Stimulated activated CD8-positive, alpha-beta memory T cell treated with anti-CD3 and anti-CD28 coated beads, Interleukin-15, amount 100 ng/mL, for 4 hours (primary cell): ENCODE measurements around the gene MRI1.
"Not testable (repeated sequence)": the region's sequence is repeated elsewhere in the genome, so short reads cannot be mapped to it uniquely, and the experiment has no call there.

Source experiments
- DNase-seq, 2 donors: peaks; one replicate each; pipeline ENCODE4 v3.0.0-alpha.2; 2020; ENCODE audit warnings: low read depth in 2 of 2

The MRI1 gene

DNA sequence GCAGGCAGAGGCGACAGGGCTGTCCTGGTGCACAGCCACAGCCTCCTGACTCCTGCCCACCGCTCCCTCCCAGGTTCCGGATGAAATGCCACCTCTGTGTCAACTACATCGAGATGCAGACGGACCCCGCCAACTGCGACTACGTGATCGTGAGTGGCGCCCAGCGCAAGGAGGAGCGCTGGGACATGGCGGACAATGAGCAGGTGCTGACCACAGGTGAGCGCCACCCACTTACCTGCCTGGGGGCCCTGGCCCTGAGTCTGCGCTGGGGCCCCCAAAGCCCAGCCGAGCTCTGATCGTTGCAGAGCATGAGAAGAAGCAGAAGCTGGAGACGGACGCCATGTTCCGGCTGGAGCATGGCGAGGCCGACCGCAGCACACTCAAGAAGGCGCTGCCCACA, 5.5 kb upstream of the MRI1 start:
- no peak for DNase-seq

DNA sequence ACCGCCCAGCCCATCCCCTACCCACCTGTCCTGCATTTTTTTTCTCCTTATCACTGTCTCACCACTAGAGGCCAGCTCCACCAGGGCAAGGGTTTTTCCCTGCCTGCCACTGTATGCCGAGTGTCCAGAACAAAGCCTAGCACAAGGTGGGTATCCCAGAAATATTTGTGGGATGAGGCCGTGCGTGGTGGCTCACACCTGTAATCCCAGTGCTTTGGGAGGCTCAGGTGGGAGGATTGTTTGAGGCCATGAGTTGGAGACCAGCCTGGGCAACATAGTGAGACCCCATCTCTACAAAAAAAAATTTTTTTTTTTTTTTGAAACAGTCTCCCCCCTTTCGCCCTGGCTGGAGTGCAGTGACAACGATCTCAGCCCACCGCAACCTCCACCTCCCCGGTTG, 2.9 kb upstream of the MRI1 start:
- DNase-seq = no peak

DNA sequence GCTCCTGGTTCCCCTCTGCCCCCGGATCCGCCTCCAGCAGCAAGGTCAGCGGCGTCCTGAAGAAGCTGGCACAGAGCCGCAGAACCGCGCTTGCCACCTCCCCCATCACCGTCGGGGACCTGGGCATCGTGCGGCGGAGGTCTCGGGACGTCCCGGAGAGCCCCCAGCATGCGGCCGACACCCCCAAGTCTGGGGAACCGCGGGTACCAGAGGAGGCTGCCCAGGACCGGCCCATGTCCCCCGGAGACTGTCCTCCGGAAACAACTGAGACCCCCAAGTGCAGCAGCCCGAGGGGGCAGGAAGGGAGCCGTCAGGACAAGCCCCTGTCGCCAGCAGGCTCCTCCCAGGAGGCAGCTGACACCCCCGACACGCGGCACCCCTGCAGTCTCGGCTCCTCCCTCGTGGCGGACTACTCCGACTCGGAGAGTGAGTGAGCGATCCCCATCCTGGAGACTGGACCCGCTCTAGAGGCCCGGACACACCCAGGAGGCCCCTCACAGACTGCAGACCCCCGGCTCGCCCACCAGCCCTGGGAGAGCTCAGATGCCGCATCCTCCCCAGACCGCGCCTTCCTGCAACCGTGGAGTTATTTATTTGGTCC, 1.6 kb upstream of the MRI1 start:
- DNase-seq = no peak

DNA sequence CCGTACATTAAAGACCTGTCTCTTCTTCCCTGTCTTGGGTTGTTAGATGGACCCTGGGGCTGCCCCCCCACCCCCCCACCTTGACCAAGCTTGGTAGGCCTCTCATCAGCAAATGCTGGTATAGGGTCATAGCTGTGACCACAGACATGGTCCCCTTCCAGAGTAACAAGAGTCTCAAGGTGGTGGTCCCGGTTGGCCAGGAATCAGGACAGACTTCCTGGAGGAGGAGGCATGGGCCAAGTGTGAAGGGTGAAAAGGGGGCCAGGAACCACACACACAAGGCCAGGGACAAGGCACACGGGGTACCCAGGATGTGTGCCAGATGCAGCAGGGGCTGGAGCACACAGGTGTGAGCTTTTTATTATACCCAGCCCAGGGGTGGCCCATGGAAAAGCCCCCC, 1.1 kb upstream of the MRI1 start:
- DNase-seq = no peak

DNA sequence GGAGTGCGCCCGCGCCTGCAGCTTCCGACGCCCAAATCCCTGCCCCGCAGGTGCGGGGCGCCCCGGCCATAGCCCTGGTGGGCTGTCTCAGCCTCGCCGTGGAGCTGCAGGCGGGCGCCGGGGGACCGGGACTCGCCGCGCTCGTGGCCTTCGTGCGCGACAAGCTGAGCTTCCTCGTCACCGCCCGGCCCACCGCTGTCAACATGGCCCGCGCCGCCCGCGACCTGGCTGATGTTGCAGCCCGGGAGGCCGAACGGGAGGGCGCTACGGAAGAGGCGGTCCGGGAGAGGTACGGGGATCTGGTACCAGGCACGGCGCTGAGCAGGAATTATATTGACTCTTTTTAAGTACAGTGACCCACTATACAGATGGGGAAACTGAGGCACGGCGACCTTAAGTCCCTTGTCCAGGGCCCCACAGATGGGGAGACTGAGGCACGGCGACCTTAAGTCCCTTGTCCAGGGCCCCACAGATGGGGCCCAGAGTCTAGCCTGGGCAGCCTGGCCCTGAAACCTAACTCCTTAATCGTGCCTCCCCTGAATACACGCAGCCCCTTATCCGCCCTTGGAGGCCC, 586 bp downstream of the MRI1 start:
- DNase-seq = peak in 1 of 2 donors; percentile 2

DNA sequence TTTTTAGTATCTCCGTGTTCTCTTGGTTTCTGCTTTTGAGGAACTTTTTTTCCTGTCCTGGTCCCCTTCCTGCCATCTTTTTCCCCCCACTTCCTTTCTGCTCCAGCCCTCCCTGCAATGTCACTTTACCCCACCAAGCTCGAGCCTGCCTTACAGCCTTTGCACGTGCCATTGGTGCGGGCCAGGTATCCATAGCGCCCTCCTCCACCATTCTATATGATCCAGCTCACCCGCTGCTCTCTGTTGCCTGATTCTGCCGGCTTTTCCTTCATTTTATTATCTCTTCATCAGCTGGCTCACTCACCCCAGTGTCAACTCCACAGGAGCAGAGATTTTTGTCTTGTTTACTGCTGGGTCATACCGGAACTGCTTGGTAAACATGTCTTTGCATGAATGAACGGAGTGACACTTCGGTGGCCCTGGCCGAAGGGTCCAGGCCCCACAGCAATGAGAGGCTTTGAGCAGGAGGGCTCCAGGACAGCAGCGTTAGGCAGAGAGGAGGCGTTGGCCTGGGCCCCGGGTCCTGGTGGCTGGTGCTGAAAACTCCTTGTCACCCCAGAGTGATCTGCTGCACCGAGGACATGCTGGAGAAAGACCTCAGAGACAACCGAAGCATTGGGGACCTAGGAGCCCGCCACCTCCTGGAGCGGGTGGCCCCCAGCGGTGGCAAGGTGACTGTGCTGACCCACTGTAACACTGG, 1.2 kb downstream of the MRI1 start:
- DNase-seq = no peak

DNA sequence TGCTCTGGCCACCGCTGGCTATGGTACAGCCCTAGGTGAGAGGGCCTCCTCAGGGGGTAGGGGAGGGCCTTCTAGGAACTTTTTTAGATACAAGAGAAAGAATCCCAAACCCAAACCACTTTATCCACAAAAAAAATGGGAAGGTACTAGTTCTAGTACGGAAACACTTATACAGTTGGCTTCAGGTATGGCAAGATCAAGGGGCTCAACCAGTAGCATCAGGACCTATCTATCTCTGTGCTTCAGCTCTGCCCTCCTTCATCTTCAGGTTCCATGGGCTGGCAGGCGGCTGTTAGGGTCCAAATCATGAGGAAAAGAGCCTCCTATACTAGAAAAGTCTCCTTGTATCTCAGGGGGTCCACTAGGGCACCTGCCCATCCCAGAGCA, 1.8 kb downstream of the MRI1 start:
- DNase-seq = no peak

DNA sequence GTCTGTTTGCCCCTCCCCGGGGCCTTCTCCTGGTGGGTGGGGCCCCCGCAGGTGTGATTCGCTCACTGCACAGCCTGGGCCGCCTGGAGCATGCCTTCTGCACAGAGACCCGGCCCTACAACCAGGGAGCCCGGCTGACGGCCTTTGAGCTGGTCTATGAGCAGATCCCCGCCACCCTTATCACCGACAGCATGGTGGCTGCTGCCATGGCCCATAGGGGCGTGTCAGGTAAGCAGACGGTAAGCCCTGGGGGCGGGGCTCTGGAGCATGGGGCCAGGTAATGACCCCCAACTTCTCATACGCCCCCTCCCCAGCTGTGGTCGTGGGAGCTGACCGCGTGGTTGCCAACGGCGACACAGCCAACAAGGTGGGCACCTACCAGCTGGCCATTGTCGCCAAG, 4.2 kb downstream of the MRI1 start:
- no peak for DNase-seq

DNA sequence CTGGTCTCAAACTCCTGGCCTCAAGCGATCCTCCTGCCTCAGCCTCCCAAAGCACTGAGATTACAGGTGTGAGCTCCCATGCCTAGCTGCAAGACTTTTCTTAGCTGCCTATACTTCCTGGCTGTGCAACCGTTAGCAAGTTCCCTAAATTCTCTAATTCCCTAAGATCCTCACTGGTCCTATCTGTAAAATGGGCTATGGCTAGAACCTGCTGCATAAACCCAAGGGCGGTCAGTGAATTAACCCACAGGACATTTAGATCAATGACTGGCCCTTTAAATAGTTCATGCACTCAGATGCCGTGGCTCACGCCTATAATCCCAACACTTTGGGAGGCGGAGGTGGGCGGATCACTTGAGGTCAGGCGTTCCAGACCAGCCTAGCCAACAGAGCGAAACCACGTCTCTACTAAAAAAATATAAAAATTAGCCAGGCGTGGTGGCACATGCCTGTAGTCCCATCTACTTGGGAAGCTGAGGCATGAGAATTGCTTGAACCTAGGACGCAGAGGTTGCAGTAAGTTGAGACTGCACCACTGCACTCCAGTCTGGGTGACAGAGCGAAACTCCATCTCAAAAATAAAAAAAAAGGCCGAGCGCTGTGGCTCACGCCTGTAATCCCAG, 5.8 kb downstream of the MRI1 start:
- no peak for DNase-seq

DNA sequence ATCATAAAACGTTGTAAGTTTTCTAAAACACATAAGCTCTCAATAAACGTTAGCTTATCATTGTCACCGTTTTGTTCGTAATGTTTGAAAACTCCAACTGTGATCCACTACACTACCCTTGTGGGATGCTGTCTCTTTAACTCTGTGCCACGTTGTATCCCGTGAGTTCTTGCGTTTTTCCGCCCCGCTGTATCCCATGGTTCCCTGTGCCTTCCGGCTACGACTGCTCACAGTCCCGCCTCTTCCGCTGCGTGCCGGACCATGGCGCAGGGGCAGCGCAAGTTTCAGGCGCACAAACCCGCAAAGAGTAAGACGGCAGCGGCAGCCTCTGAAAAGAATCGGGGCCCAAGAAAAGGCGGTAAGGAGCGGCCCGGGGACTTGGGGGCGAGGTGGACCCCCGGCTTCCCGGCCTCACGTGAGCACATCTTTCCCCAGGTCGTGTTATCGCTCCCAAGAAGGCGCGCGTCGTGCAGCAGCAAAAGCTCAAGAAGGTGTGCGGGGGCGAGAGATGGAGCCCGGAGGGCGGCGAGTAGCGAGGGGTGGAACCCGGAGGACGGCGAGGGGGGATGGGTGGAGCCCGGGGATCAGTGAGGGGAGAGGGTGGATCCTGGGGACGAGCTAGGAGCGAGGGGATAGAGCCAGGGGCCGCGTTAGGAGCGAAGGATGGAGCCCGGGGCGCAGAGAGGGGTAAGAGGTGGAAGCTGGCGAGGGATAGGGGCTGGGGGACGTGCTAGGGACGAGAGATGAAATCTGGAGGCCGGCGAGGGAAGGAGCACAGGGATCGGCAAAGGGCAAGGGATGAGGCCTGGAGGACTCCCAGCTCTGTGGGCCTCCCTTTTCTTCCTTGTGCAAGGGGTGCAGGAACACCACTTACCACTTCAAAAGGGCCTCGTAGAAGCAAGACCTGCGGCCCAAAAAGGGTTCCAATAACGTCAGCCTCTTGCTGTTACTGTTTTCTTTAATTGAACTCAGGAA, 10.2 kb downstream of the MRI1 start, which contains the start of gene C19orf53:
TSS of gene C19orf53 (plus strand) at position 240 of the 975 bp plus-strand sequence. CDS start at position 262, 22 bp downstream.
- DNase-seq = peak; percentile 69 to 81

DNA sequence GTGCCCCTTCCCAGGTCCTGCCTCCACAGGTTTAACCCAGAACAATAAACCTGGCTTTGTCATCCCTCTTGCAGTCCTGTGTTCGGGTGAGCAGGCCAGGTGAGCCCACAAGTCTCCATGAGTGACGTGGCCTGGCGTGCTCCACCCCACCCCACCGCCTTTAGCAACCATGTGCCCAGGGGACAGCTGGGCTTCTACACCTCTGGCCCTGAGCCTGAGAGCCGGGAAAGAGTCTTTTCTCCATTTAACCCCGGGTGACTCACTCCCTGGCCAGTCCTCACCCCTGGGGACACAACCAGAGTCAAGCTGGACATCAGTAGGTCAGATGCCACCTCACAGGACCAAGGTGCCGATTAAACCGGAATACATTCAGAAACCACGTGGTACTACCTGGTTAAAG, 14.1 kb downstream of the MRI1 start:
- no peak for DNase-seq

DNA sequence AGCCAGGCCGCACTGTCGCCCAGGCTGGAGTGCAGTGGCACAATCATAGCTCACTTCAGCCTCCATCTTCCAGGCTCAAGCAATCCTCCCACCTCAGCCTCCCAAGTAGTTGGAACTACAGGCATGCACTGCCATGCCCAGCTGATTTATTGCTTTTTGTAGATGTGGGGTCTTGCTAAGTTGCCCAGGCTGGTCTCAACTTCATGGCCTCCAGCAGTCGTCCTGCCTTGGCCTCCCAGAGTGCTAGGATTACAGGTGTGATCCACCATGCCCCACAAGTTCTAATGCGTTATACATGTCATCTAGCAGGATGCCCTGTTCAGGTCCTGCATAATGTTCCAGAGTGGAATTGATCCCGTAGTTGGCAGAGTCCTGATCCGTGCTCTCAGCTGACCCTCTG, 14.5 kb downstream of the MRI1 start:
- no peak for DNase-seq

DNA sequence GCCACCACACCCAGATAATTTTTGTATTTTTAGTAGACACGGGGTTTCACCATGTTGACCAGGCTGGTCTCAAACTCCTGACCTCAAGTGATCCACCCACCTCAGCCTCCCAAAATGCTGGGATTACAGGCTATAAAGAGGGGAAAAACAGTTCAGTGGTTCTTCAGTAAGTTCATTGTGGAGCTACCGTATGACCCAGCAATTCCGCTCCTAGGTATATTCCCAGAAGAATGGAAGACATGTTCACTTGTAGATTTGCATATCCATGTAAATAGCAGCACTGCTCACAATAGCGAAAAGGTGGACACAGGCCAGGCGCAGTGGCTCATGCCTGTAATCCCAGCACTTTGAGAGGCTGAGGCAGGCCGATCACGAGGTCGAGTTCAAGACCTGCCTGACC, 15.5 kb downstream of the MRI1 start:
- not testable (repeated sequence) for DNase-seq

DNA sequence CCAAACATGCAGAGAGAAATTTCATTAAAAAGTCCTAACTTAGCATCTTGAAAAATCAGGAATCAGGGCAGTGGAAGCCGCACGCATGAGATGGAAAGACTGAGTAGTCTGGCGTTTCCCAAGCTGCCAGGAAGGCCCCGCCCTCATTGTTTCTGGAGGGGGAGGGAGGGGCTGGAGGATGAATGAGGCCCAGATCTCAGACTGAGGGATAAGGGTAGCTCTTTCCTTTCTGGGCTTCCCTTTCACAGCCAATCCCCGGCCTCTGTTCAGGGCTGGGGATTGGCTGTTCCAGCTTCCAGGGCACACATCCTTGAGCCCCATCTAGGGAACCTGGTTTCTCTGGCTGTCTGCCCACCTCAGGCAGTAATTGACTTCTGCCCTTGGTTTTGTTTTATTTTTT, 17.2 kb downstream of the MRI1 start:
- no peak for DNase-seq

DNA sequence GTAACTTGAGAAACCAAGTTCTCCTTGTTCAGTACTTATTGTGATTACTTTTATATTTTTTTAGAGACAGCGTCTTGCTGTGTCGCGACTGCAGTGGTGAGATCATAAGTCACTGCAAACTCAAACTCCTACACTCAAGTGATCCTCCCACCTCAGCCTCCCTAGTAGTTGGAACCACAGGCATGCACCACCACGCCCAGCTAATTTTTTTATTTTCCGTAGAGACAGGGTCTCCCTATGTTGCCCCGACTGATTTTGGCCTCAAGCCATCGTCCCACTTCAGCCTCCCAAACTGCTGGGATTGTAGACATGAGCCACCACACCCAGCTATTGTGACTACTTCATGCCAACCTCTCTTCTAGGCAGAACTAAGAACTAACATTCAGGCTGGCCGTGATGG, 18.2 kb downstream of the MRI1 start:
- DNase-seq = no peak

DNA sequence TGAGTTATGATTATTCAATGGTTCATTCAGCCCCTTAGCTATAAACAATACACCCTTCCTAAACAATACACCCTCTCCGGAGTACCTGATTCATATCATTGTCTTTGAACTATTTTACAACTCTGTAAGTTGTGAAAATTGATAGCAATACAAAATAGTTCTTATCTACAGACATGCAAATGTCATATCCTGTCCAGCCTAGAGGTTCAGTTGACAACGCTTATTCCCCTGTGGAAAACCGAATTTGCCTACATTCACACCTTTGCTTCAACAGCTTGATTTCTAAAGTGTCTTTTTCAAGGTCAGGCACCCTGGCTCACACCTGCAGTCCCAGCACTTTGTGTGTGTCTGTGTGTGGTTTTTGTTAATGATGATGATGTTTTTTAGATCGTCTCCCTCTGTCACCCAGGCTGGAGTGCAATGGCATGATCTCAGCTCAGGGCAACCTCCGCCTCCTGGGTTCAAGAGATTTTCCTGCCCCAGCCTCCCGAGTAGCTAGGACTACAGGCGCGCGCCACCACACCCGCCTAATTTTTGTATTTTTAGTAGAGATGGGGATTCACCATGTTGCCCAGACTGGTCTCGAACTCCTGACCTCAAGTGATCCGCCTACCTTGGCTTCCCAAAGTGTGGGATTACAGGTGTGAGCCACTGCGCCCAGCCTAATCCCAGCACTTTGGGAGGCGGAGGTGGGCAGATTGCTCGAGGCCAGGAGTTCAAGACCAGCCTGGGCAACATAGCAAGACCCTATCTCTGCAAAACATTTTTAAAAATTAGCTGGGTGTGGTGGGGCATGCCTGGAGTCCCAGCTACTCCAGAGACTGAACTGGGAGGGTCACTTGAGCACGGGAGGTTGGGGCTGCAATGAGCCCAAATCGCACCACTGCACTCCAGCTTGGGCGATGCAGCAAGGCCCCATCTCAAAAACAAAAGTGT, 19.5 kb downstream of the MRI1 start:
- no peak for DNase-seq

DNA sequence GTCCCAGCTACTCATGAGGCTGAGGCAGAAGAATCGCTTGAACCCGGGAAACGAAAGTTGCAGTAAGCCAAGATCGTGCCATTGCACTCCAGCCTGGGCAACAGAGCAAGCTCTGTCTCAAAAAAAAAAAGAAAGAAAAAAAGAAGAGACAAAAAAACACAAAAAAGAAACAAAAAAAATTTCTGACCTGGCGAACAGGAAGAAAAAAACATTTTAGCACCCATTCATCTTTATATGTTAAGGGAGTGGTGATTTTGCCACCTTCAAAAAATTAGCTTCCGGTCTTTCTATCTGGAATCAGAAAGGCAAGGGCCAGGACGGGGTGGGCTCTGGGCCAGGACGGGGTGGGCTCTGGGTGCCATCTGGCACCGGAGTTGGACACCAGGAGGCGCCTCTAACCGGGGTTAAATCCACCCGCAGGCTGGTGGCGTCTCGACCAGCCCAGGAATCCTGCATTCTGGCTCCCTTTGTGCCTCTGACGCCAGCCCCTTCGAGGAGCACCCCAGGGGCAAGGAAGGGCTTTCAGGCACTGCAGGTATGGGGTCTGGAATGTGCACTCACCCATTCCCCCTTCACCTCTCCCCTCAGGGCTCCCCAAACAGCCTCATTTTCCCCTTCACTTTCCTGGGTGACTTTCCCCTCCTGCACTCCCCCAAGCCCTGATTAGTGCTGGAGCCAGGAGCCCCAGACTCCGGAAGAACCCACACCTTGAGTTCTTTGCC, 20.6 kb downstream of the MRI1 start:
- peak; percentile 42 for DNase-seq

DNA sequence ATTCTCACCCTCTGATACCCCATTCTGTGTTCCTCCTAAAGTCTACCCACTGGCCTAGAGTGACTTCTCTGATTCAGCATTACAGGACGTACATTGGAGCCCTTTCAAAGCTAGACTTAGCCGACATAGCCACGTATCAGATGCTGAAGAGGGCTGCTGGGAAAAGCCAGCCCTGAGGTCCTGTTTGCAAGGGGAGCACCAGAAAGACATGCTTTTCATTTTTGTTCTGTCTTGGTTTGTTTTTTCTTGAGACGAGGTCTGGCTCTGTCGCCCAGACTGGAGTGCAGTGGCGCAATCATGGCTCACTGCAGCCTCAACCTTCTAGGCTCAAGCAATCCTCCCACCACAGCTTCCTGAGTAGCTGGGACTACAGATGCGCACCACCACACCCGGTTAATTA, 24.7 kb downstream of the MRI1 start:
- no peak for DNase-seq

DNA sequence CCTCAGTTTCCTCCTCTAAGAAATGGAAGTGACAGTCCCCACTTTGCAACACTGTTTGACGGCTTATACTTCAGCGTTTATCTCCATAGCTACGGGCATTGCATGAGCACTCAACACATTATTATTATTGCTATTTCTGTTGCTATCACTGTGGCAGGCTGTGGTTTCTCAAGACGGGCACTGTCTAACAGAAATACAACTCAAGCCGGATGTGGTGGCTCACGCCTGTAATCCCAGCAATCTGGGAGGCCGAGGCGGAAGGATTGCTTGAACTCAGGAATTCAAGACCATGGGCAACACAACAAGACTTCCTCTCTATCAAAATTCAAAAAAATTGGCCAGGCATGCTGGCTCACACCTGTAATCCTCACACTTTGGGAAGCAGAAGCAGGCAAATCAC, 26.0 kb downstream of the MRI1 start:
- DNase-seq = peak in 1 of 2 donors; percentile 30

DNA sequence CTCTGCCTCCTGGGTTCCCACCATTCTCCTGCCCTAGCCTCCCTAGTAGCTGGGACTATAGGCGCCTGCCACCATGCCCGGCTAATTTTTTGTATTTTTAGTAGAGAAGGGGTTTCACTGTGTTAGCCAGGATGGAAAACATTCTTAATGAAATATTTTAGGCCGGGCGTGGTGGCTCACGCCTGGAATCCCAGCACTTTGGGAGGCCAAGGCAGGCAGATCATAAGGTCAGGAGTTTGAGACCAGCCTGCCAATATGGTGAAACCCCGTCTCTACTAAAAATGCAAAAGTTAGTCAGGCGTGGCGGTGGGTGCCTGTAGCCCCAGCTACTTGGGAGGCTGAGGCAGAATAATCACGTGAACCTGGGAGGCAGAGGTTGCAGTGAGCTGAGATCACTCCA, 29.0 kb downstream of the MRI1 start:
- not testable (repeated sequence) for DNase-seq
